ENCODE measurements around the gene ZNF69.
"Not testable (repeated sequence)": the region's sequence is repeated elsewhere in the genome, so short reads cannot be mapped to it uniquely, and the experiment has no call there.

The ZNF69 gene

DNA sequence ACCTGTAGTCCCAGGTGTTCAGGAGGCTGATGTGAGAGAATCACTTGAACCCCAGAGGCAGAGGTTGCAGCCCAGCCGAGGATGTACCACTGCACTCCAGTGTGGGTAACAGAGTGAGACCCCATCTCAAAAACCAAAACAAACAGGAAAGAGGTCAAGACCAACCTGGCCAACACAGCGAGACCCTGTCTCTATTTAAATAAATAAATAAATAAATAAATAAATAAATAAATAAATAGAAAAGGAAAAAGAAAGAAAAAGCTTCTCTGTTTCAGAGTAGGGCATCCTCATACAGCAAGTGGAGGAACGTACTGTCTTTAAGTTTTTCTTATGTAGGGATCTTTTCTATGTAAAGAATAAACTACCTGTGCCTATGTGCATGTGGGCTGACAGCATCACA, 39.6 kb downstream of the ZNF69 start:
- H3K36me3 ChIP-seq (ENCODE audit: insufficient read depth), result no peaks in the 10 kb centered on the region
- no peak overlapping the region for H3K27ac ChIP-seq
- H3K27me3 ChIP-seq (ENCODE audit: insufficient read depth, low read depth), result no peaks in the 10 kb centered on the region
- H2AFZ ChIP-seq (ENCODE audit: low read depth), result no peak overlapping the region
- peaks cover 29% of the 10 kb centered on the region; the same call in 1 of the 2 replicates for H3K79me2 ChIP-seq (ENCODE audit: insufficient read depth, low read depth)
- H3K4me1 ChIP-seq (ENCODE audit: low read depth, poor library complexity, severe bottlenecking), result no peaks in the 10 kb centered on the region
- TF ChIP-seq, protein P1, sequence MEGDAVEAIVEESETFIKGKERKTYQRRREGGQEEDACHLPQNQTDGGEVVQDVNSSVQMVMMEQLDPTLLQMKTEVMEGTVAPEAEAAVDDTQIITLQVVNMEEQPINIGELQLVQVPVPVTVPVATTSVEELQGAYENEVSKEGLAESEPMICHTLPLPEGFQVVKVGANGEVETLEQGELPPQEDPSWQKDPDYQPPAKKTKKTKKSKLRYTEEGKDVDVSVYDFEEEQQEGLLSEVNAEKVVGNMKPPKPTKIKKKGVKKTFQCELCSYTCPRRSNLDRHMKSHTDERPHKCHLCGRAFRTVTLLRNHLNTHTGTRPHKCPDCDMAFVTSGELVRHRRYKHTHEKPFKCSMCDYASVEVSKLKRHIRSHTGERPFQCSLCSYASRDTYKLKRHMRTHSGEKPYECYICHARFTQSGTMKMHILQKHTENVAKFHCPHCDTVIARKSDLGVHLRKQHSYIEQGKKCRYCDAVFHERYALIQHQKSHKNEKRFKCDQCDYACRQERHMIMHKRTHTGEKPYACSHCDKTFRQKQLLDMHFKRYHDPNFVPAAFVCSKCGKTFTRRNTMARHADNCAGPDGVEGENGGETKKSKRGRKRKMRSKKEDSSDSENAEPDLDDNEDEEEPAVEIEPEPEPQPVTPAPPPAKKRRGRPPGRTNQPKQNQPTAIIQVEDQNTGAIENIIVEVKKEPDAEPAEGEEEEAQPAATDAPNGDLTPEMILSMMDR (conservative IDR thresholded peaks at IDR 0.05; ENCODE audit: low read depth, low read length), result no peak
- H4K20me1 ChIP-seq (ENCODE audit: insufficient read depth), result no peaks in the 10 kb centered on the region
- H3K4me2 ChIP-seq, result no peak overlapping the region
- H3K9ac ChIP-seq, result no peak overlapping the region
- no peak overlapping the region for H3K4me3 ChIP-seq (IDR thresholded peaks at IDR 0.05; ENCODE audit: insufficient read depth, low read depth, low read length)

DNA sequence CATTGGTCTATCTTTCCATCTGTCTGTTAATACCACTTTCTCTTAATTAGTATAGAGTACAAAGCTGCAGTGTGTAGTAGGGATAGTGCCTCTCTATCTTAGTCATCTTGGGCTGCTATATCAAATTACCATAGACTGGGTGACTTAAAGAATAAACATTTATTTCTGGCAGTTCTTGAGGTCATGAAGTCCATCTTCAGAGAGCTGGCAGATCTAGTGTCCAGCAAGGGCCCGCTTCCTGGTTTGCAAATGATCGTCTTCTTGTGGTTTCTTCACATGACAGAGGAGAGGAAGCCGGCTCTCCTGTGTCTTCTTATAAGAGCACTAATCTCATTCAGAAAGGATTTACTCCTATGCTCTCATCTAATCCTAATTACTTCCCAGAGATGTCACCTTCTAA, 43.5 kb downstream of the ZNF69 start:
- Histone ChIP-seq H3K4me3 (IDR thresholded peaks at IDR 0.05; ENCODE audit: insufficient read depth, low read depth, low read length) (no peak overlapping the region), H3K36me3 (ENCODE audit: insufficient read depth) (no peaks in the 10 kb centered on the region), H3K4me2 (no peak overlapping the region), H3K27me3 (ENCODE audit: insufficient read depth, low read depth) (no peaks in the 10 kb centered on the region), H3K4me1 (ENCODE audit: low read depth, poor library complexity, severe bottlenecking) (no peaks in the 10 kb centered on the region), H3K27ac (no peak overlapping the region), H2AFZ (ENCODE audit: low read depth) (no peak overlapping the region), H3K79me2 (ENCODE audit: insufficient read depth, low read depth) (peaks cover 38% of the 10 kb centered on the region), H3K9ac (no peak overlapping the region), H4K20me1 (ENCODE audit: insufficient read depth) (no peaks in the 10 kb centered on the region)
- TF ChIP-seq, protein P1 (conservative IDR thresholded peaks at IDR 0.05; ENCODE audit: low read depth, low read length), result no peak

GRCh38 chr19:11931513-11931912, 43.9 kb downstream of the ZNF69 start:
- no peak overlapping the region for H3K4me2 ChIP-seq
- no peak overlapping the region for H3K27ac ChIP-seq
- H3K4me1 ChIP-seq (ENCODE audit: low read depth, poor library complexity, severe bottlenecking), result no peaks in the 10 kb centered on the region
- no peaks in the 10 kb centered on the region for H3K27me3 ChIP-seq (ENCODE audit: insufficient read depth, low read depth)
- H3K4me3 ChIP-seq (IDR thresholded peaks at IDR 0.05; ENCODE audit: insufficient read depth, low read depth, low read length), result no peak overlapping the region
- H4K20me1 ChIP-seq (ENCODE audit: insufficient read depth), result no peaks in the 10 kb centered on the region
- TF ChIP-seq, protein P1 (conservative IDR thresholded peaks at IDR 0.05; ENCODE audit: low read depth, low read length), result no peak
- no peak overlapping the region for H2AFZ ChIP-seq (ENCODE audit: low read depth)
- H3K9ac ChIP-seq, result no peak overlapping the region
- H3K36me3 ChIP-seq (ENCODE audit: insufficient read depth), result no peaks in the 10 kb centered on the region
- H3K79me2 ChIP-seq (ENCODE audit: insufficient read depth, low read depth), result peaks cover 33% of the 10 kb centered on the region

DNA sequence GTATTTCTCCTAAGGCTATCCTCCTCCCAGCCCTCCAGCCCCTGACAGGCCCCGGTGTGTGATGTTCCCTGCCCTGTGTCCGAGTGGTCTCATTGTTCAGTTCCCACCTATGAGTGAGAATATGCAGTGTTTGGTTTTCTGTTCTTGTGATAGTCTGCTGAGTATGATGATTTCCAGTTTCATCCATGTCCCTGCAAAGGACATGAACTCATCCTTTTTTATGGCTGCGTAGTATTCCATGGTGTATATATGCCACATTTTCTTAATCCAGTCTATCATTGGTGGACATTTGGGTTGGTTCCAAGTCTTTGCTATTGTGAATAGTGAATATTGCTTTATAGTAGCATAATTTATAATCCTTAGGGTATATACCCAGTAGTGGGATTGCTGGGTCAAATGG, 48.2 kb downstream of the ZNF69 start:
- H3K27me3 ChIP-seq (ENCODE audit: insufficient read depth, low read depth); H2AFZ ChIP-seq (ENCODE audit: low read depth); H4K20me1 ChIP-seq (ENCODE audit: insufficient read depth); H3K27ac ChIP-seq; H3K36me3 ChIP-seq (ENCODE audit: insufficient read depth); H3K4me1 ChIP-seq (ENCODE audit: low read depth, poor library complexity, severe bottlenecking); H3K4me3 ChIP-seq (IDR thresholded peaks at IDR 0.05; ENCODE audit: insufficient read depth, low read depth, low read length); H3K4me2 ChIP-seq; H3K9ac ChIP-seq: not testable (repeated sequence)
- H3K79me2 ChIP-seq (ENCODE audit: insufficient read depth, low read depth), result peaks cover 26% of the 10 kb centered on the region

DNA sequence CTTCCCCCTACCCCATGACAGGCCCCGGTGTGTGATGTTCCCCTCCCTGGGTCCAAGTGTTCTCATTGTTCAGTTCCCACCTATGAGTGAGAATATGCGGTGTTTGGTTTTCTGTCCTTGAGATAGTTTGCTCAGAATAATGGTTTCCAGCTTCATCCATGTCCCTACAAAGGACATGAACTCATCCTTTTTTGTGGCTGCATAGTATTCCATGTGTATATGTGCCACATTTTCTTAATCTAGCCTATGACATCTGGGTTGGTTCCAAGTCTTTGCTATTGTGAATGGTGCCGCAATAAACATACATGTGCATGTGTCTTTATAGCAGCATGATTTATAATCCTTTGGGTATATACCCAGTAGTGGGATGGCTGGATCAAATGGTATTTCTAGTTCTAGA, 50.8 kb downstream of the ZNF69 start:
- H3K27ac ChIP-seq; H3K27me3 ChIP-seq (ENCODE audit: insufficient read depth, low read depth); H3K4me3 ChIP-seq (IDR thresholded peaks at IDR 0.05; ENCODE audit: insufficient read depth, low read depth, low read length); H3K4me2 ChIP-seq; H3K9ac ChIP-seq; H4K20me1 ChIP-seq (ENCODE audit: insufficient read depth); H3K36me3 ChIP-seq (ENCODE audit: insufficient read depth); H3K4me1 ChIP-seq (ENCODE audit: low read depth, poor library complexity, severe bottlenecking); H2AFZ ChIP-seq (ENCODE audit: low read depth): not testable (repeated sequence)
- H3K79me2 ChIP-seq (ENCODE audit: insufficient read depth, low read depth), result peaks cover 26% of the 10 kb centered on the region

- H3K27me3 ChIP-seq (ENCODE audit: insufficient read depth, low read depth); H3K4me3 ChIP-seq (IDR thresholded peaks at IDR 0.05; ENCODE audit: insufficient read depth, low read depth, low read length); H2AFZ ChIP-seq (ENCODE audit: low read depth); H3K9ac ChIP-seq; H3K27ac ChIP-seq; H3K79me2 ChIP-seq (ENCODE audit: insufficient read depth, low read depth); H4K20me1 ChIP-seq (ENCODE audit: insufficient read depth); H3K36me3 ChIP-seq (ENCODE audit: insufficient read depth); H3K4me2 ChIP-seq; H3K4me1 ChIP-seq (ENCODE audit: low read depth, poor library complexity, severe bottlenecking): not testable (repeated sequence)
These were observed 53.8 kb downstream of the ZNF69 start for GRCh38 chr19:11941361-11941887.

Measured in KMS-11 (cell line).